ENCODE measurements around the gene DNAH10.

Gene DNAH10

GRCh38 chr12:123749355-123749754, 12.7 kb upstream of the DNAH10 start:
- no peak for TF ChIP-seq CTCF (IDR thresholded peaks at IDR 0.05; ENCODE audit: low read depth, low read length, missing control alignments)
- DNase-seq (ENCODE audit: low read depth), result no peak
- in situ Hi-C loops (cut with HindIII; ENCODE audit: low sequenced_read_pairs), result no loop called here
- no peak overlapping the region for H3K4me3 ChIP-seq (ENCODE audit: low read depth, low read length)

GRCh38 chr12:123750159-123750656, 11.9 kb upstream of the DNAH10 start:
- TF ChIP-seq CTCF (IDR thresholded peaks at IDR 0.05; ENCODE audit: low read depth, low read length, missing control alignments), result no peak
- in situ Hi-C loops (cut with HindIII; ENCODE audit: low sequenced_read_pairs), result no loop called here
- H3K4me3 ChIP-seq (ENCODE audit: low read depth, low read length), result no peak overlapping the region
- no peak for DNase-seq (ENCODE audit: low read depth)

- no peak for TF ChIP-seq CTCF (IDR thresholded peaks at IDR 0.05; ENCODE audit: low read depth, low read length, missing control alignments)
- no peak for DNase-seq (ENCODE audit: low read depth)
- no peak overlapping the region for H3K4me3 ChIP-seq (ENCODE audit: low read depth, low read length)
- in situ Hi-C loops (cut with HindIII; ENCODE audit: low sequenced_read_pairs), result no loop called here
Observed at GRCh38 chr12:123752046-123752445, 10.1 kb upstream of the DNAH10 start.

GRCh38 chr12:123754041-123754772, 7.9 kb upstream of the DNAH10 start:
- no peak overlapping the region for H3K4me3 ChIP-seq (ENCODE audit: low read depth, low read length)
- TF ChIP-seq CTCF (IDR thresholded peaks at IDR 0.05; ENCODE audit: low read depth, low read length, missing control alignments), result no peak
- in situ Hi-C loops (cut with HindIII; ENCODE audit: low sequenced_read_pairs), result no loop called here
- no peak for DNase-seq (ENCODE audit: low read depth)

- in situ Hi-C loops (cut with HindIII; ENCODE audit: low sequenced_read_pairs), result no loop called here
- H3K4me3 ChIP-seq (ENCODE audit: low read depth, low read length), result no peak overlapping the region
- DNase-seq (ENCODE audit: low read depth), result no peak
- no peak for TF ChIP-seq CTCF (IDR thresholded peaks at IDR 0.05; ENCODE audit: low read depth, low read length, missing control alignments)
Observed at GRCh38 chr12:123757561-123757960, 4.5 kb upstream of the DNAH10 start.

GRCh38 chr12:123760267-123760938, 1.7 kb upstream of the DNAH10 start:
- in situ Hi-C loops (cut with HindIII; ENCODE audit: low sequenced_read_pairs), result no loop called here
- DNase-seq (ENCODE audit: low read depth), result no peak
- TF ChIP-seq CTCF (IDR thresholded peaks at IDR 0.05; ENCODE audit: low read depth, low read length, missing control alignments), result no peak
- H3K4me3 ChIP-seq (ENCODE audit: low read depth, low read length), result no peak overlapping the region
